GM12873 (cell line): Measurements from ENCODE around the gene SCUBE1.

Source experiments
- TF ChIP-seq, protein P1 (sequence below): IDR thresholded peaks from 2 replicates; pipeline ENCODE4 v1.5.1; 2012; ENCODE audit warnings: low read depth, mild to moderate bottlenecking, moderate library complexity, low read length, control low read depth; ENCODE audit not compliant: insufficient read depth; ENCODE audit errors: missing control alignments

SCUBE1 gene

DNA sequence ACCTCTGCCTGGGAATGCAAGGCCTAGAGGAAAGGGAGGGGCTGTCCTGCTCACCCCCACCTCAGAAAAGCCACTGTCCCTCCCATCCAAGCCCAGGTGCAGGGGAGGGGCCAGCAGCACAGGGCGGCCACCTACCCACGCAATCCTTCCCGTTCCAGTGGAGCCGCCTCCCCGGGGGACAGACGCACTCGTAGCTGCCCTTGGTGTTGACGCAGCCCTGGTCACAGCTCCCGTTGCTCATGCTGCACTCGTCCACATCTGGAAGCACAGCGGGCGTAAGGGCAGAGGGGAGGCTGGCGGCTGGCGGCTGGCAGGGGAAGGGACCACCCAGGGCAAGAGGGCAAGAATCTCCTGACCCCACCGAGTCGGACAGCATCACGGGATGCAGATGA lies 115.9 kb downstream of the SCUBE1 start:
- TF ChIP-seq, protein P1, sequence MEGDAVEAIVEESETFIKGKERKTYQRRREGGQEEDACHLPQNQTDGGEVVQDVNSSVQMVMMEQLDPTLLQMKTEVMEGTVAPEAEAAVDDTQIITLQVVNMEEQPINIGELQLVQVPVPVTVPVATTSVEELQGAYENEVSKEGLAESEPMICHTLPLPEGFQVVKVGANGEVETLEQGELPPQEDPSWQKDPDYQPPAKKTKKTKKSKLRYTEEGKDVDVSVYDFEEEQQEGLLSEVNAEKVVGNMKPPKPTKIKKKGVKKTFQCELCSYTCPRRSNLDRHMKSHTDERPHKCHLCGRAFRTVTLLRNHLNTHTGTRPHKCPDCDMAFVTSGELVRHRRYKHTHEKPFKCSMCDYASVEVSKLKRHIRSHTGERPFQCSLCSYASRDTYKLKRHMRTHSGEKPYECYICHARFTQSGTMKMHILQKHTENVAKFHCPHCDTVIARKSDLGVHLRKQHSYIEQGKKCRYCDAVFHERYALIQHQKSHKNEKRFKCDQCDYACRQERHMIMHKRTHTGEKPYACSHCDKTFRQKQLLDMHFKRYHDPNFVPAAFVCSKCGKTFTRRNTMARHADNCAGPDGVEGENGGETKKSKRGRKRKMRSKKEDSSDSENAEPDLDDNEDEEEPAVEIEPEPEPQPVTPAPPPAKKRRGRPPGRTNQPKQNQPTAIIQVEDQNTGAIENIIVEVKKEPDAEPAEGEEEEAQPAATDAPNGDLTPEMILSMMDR, result no peak

DNA sequence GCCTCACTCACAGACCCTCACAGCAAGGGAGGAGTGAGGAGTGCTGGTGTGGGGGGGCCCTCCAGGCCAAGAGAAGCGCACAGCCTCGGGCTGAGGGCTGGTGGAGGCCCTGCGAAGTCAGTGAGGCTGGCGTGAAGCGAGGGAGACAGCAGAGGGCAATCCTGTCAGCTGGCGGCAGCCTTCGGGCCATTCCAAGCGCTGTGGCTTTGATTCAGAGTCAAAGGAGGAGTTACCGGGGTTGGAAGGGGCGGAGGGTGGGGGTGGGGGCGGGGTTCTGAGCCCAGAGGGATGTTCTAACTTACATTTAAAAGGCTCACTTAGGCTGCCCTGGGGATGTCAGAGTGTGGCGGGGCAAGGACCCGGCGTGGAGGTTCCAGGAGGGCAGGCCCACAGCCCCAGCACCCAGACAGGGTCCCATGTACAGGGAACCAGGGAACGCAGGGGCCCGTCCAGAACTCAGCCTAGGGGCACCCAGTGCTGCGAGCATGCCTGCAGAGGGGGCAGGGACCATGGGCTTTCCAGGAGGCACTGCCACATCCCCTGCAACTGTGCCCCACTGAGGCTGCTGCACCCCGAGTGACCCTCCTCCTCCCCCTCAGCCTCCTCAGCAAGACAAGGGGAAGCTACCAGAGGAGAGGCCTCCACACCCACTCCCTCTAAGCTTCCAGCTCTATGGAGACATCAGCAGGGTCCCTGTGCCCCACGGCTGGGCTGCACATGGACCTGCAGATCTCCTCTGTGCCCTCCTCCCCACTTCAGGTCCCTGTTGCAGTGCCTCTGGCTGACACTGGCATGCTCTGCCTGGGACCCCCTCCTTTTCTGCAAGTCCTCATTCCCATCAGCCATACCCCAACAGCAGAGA lies 116.6 kb downstream of the SCUBE1 start:
- TF ChIP-seq, protein P1, result no peak

DNA sequence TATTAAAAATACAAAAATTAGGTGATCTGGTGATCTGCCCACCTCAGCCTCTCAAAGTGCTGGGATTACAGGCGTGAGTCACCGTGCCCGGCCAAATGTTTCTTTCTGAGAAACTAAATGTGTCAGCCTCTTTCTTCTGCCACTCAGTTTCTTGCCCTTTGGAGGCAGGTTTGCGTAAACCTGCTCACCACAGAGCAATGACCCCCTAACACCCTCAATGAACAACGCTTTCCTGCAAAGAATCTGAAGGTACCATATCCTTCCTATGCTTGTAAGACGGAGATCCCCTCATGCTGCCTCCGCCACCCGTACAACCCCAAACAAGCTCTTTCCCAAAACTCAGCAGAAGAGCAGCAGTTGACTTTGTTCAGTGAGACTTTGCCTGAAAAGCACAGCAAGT lies 117.6 kb downstream of the SCUBE1 start:
- TF ChIP-seq, protein P1, result no peak

GRCh38 chr22:43222987-43223386 lies 120.2 kb downstream of the SCUBE1 start:
- TF ChIP-seq, protein P1, result no peak

GRCh38 chr22:43222262-43222661 lies 120.9 kb downstream of the SCUBE1 start:
- TF ChIP-seq, protein P1, result no peak

- TF ChIP-seq, protein P1, result no peak
Measured at GRCh38 chr22:43220625-43221380, 122.4 kb downstream of the SCUBE1 start.

GRCh38 chr22:43218786-43219185 lies 124.4 kb downstream of the SCUBE1 start:
- TF ChIP-seq, protein P1, result no peak
